Fibroblast of skin of right biceps (primary cell): ENCODE results near the gene ZNF619.
"Not testable (repeated sequence)": the region's sequence is repeated elsewhere in the genome, so short reads cannot be mapped to it uniquely, and the experiment has no call there.

ENCODE experiments used
- DNase-seq: peaks from one replicate; pipeline ENCODE4 v3.0.0-alpha.2; 2013

The ZNF619 gene

DNA sequence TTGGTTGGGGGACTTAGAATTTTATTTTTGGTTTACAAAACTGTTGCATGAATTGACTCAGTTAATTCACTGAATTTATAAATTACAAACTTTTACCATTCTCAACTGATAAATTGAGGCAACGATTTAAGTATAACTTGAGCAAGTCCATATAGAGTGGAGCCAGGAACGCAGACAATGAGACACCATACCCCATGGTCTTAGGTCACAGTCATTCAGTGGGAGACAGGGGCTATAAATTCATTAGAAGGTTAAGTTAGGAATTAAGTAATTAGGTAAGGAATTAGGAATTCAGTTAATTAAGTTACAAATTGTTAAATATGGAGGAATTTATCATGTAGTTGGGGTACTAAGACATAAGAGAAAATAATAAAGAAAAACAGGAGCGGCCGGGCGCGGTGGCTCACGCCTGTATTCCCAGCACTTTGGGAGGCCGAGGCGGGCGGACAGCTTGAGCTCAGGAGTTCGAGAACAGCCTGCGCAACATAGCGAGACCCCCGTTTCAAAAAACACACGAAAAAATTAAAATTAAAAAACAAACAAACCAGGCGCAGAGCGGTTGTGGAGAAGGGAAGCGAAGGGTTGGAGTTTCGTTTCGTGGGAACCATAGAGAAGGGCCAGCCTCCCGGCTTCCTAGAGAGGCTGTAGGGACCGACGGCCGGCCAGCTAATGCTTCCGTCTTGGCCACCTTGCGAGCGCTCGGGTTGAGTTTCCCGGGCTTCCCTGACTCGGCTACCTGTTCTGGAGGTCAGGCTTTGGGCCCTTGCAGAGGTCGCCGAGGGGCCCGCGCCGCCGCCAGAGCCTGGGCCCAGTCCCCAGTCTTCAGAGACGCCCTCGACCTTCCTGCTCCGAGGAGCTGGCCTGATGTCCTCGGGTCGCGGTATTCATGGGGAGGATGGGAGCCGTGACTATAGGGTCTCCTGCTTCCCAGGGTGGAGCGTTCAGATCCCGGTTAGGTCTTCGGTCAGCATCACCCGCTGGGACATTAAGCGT is at the start of gene ZNF619:
ZNF619 (plus strand) TSS at position 645 of the 993 bp plus-strand sequence. CDS start 858 bp downstream, outside the sequence.
- peak; percentile 76 for DNase-seq

DNA sequence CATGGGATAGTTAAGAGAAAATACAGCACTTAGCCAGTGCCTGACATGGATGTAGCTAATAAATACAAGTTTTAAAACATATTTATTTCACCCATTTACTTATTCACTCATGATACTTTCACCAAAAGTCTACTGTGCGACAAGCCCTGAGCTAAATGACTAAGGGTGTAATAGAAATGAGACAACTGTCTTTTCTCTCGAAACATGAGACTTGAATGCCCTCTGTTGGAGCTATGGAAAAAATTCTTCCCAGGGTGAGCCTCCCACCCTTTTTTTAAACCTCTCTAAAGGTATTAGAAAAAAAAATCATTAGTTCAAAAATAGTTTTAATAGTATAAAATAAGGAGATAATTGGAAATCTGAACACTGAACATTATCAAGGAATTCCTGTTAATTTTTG is 44.1 kb upstream of the ZNF619 start:
- no peak for DNase-seq

DNA sequence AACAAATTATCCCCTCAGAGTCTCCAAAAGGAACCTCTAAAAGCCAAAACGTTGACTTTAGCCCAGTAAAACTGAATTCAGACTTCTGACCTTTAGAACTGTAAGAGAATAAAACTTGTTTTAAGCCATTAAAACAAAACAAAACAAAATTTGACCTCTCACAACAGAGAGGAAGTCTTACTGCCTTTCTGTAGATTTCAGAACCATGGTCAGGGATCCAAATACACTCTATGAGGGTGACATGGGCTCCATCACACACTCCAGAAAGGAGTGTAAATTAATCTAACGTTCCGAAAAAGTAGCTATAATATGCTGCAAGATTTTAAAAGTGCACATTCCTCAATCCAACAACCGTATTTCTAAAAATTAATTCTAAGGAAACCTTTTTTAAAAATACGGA is 39.0 kb upstream of the ZNF619 start:
- DNase-seq, result no peak

DNA sequence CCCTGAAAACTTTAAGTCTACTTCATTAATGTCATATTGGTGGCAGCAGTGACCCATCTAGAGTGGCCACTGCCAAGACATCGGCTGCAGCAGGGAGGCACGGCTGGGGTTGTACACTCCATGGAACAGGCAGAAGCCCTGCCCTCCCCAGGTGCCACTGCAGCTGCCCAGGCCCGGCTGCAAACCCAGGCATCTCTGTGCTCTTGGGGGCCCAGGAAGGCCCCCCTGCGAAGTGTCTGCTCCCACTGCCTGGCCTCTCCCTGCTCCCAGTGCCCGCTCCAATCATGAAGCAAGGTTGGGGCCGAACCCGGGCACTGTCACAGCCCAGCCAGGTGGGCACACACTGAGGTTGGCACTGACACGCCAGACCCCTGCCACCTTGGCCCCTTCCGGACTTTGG is 31.9 kb upstream of the ZNF619 start:
- DNase-seq, result no peak

DNA sequence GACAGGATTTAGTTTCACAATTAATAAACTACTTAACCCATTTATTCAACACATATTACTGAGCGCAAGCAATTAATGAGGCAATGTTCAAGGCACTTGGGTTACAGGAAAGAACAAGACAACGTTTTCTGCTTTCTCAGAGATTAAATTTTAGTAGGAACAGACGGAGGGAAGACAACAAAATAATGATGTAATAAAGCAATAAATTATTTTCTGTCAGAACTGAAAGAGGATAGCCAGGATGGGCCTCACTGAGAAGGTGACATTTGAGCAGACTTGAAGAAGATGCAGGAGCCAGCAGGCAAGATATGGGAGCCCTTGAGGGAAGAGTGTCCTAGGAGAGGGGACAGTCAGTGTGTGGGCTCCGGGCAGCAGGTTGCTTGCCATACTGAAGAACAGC is 31.0 kb upstream of the ZNF619 start:
- no peak for DNase-seq

DNA sequence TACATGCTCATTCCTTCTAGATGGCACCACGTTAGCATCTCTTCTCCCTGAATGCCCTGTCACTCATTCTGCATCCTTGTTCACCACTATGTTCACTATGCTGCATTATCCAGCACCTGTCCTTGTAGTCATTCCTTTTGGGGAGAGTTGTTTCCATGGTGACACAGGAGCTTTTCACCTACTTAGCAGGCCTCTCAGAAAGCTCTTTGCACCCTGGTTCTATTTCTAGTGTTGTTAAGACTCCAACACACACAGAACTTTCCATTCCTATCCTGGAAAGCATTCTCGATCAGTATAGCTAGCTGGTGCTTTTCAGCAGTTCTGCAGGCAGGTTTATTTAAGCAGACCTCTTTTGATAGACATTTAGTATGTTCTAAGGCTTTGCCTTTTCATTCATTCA is 26.5 kb upstream of the ZNF619 start:
- no peak for DNase-seq

DNA sequence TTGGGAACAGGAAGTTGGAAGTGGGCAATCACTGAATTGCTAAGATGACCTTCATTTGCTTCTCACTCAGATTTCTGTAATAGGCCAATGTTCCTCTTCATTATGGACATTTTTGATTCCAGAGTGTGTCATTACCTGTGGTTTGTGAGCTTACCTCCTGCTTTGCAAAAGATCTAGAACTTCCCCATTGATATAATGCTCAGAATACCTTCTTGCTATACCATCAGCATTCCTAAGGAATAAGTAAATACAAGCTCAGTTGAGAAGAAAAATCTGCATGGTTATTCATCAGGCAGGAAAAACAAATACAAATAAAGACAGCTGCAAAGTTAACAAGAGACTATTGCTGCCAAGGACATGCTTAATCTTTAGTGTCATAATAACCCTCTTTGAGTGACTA is 25.4 kb upstream of the ZNF619 start:
- DNase-seq, result no peak

DNA sequence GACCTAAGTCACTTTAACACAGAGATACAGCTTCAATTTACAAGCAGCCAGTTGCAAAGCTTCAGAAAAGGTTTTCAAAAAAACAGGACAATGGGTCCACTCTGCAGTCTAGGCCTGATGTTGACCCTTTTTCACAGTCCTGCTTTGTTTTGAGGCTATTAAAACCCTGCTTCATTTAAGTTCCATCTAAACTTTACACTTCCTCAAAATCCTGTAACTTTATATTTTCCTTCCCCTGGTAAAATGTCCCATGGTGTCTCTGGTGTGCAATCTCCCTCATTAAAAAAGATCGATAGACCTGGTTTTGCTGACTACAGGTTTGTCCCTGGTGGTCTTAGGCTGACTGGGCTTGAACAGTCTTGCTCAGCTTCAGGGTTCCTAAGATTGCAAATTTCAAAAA is 24.9 kb upstream of the ZNF619 start:
- DNase-seq, result no peak

DNA sequence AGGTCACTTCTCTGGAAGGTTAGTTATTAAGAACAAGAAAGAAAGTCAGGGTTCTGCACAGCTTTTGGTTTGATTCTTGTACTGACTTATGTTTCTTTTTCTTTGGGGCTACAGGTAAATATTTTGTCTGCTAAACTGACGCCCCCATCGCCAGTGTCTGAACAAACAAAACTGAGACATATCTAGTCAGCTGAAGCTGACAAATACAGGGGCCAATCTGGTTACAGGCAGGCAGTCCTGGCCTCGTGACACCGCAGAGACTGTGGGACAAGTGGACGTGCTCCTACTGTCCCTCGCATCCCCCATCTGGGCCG is 24.4 kb upstream of the ZNF619 start:
- DNase-seq, result no peak

DNA sequence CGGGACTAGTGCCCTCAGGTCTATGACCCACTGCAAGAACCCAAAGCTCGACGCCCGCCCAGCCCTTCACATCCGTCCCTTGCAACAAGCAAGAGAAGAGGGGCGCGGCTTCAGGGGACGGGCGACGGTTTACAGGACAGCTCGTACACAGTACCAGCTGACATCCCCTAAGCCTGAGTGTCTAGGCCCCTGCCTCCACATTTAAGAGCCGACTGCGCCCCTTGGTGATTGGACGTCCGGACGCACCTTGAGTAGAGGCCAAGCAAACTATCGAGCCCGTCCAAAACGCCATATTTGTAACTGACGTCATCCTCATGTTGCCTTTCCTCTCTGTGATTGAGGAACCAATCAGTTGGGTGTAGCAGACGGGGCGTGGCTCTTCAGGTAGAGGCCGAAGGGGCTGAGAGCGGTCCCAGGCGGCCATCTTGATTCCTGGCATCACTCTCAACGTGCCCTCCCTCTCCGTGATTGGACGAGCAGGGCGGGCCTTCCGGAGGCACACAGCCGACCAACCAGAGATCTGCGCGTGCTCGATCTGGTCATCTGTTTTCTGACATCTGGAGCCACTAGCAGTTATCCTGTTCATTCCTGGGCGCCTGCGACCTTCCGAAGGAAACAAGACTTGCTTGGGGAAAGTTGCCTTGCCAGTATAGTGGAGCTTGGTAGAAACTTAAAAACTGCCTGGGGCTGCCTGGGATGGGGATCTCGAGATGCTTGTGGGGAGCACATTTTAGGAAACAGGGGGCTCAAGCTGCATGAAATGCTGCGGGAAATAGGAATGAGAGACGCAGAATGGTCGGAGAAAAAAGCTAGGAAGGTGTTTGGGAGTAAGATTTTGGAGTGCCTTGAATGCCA is 23.8 kb upstream of the ZNF619 start:
- peak; percentile 98 for DNase-seq

DNA sequence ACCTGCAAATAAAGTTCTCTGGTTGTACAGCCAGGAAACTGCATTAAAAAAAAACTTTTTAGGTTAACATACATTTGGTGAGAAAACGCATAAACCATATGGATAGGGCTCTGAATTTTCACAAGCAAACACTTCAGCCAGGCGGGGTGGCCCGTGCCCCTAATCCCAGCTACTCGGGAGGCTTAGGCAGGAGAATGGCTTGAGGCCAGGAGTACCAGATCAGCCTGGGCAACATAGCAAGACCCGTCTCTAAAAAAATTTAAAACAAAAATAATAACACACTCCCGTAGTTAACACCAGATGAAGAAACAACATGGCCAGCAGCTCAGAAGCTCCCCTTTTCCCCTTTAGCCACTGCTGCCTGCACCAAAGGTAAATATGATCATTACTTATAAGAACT is 23.0 kb upstream of the ZNF619 start:
- no peak for DNase-seq

DNA sequence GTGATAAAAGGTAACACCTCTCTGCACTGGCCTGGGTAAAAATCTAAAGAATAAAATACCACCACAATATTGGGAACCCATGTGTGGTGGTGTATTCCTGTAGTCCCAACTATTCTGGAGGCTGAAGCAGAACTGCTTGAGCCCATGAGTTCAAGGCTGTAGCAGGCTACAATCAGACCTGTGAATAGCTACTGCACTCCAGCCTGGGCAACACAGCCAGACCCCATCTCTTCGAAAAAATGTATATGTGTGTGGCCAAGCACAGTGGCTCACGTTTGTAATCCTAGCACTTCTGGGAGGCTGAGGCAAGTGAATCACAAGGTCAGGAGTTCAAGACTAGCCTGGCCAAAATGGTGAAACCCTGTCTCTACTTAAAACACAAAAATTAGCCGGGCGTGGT is 21.6 kb upstream of the ZNF619 start:
- DNase-seq, result no peak

DNA sequence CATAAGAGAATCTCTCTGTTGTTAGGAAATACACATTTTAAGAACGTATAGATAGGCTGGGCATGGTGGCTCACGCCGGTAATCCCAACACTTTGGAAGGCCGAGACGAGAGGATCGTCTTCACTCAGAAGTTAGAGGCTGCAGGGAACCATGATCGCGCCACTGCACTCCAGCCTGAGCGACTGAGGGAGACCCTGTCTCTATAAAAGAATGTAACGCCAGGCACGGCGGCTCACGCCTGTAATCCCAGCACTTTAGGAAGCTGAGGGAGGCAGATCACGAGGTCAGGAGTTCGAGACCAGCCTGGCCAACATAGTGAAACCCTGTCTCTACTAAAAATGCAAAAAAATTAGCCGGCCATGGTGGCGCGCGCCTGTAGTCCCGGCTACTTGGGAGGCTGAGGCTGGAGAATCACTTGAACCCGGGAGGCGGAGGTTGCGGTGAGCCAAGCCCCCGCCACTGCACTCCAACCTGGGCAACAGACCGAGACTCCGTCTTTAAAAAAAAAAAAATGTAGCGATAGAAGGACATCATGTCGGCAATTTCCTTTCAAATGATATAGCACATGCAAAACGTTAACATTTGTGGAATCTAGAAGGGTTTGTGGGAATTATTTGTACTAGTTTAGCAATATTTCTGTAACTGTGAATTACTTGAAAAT is 20.5 kb upstream of the ZNF619 start:
- DNase-seq, result no peak

DNA sequence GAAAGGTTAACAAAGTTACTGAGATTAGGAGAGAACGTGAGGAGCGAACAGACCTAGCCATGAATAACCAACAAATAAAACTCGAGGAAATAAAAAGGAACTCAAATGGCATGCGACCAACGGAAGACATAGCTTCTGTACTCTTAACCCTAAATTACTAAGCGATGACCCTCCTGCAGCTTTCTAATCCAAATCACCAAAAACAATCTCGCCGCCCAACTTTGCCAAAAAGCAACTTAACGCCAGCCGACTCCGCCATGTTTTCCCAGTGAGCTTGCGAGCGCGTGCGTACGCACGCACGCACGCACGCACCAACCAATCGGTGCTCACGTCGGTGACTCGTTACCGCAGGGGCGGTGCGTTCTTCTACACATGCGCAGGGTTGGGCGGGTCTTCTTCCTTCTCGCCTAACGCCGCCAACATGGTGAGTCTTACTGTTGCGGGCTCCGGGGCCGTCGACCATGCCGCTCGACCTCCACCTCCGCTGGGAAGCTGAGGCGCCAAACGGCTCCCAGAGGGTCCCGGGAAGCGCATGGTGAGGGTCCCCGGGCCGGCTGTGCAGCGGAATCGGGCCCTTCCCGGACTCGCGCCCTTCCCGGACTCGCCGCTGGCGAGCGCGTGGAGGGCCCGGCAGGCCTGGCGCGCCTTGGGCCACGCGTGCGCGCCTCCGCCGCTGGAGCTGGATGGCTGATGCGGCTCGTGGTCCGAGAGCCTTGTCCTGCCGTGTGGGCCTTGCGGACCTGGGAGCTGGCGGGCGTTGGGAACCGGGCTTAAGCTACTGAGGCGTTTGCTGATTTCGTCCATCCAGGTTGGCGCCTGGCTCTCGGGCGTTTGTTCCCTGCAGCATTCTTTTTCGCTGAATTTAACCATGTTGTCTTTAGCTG is 19.7 kb upstream of the ZNF619 start, which contains the start of gene RPL14:
RPL14 (plus strand) TSS at position 400 of the 884 bp plus-strand sequence; CDS start at position 533, 133 bp downstream.
- peak; percentile 96 for DNase-seq

DNA sequence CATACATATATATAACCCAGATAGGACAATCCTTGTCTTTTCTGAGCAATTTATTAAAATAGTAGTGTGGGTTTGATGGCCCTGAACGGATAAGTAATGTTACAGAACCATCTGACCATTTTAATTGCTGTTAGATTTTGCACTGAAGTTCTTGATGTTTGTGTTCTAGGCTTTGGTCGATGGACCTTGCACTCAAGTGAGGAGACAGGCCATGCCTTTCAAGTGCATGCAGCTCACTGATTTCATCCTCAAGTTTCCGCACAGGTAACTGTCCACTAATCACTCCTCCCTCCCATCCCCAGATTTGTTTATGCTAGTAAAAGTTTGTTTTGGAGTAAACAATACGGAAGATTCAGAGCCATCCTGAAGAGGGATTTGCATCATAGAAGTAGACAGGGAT is 18.4 kb upstream of the ZNF619 start:
- no peak for DNase-seq

DNA sequence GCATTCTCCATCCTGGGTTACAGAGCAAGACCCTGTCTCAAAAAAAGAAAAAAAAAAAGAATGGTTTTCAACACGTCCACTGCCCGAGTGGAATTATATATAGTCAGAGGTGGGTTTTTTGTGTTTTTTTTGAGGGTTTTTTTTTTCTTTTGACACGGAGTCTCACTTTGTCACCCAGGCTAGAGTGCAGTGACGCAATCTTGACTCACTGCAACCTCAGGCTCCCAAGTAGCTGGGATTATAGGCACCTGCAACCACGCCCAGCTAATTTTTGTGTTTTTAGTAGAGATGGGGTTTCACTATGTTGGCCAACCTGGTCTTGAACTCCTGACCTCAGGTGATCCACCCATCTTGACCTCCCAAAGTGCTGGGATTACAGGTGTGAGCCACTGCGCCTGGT is 16.4 kb upstream of the ZNF619 start:
- DNase-seq, result not testable (repeated sequence)

DNA sequence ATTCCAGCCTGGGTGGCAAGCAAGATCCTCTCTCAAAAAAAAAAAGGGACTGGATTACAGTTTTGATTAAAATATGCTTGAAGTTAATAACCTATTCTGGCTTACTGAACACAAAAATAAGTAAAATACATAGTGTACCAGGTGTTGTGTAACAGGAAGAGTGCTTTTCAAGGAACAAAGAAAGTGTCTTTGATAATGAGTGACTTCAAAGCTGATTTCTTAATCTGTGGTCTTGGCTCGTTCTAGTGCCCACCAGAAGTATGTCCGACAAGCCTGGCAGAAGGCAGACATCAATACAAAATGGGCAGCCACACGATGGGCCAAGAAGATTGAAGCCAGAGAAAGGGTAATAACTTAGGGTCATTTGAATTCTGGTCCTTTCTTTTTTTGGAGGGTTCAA is 15.8 kb upstream of the ZNF619 start:
- no peak for DNase-seq

DNA sequence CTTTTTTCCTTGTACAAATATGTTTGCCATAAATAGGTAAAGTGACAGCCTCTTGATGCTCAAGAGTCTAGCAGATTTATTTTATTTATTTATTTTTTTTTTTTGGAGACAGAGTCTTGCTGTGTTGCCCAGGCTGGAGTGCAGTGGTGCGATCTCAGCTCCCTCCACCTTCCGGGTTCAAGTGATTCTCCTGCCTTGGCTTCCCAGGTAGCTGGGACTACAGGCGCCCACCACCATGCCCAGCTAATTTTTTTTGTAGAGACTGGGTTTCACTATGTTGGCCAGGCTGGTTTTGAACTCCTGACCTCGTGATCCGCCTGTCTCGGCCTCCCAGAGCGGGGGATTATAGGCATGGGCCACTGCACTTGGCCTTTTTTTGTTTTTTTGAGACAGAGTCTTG is 14.1 kb upstream of the ZNF619 start:
- not testable (repeated sequence) for DNase-seq

DNA sequence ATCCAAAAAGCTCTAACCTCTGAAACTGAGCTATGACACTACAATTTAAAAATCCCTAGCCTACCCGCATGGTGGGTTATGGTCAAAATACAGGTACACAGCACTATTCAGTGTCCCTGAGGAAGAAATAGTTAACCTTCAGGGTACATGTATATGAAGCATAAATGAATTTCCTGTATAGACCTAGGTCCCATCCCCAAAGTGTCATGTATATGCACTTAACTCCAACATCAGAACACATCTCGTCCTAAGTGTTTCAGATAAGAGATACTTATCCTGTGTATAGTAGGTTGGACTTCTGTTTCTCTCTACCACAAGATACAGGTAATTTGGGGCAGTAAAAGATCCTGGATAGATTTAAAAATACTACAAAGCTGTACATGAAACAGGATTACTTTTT is 13.3 kb upstream of the ZNF619 start:
- DNase-seq, result no peak

DNA sequence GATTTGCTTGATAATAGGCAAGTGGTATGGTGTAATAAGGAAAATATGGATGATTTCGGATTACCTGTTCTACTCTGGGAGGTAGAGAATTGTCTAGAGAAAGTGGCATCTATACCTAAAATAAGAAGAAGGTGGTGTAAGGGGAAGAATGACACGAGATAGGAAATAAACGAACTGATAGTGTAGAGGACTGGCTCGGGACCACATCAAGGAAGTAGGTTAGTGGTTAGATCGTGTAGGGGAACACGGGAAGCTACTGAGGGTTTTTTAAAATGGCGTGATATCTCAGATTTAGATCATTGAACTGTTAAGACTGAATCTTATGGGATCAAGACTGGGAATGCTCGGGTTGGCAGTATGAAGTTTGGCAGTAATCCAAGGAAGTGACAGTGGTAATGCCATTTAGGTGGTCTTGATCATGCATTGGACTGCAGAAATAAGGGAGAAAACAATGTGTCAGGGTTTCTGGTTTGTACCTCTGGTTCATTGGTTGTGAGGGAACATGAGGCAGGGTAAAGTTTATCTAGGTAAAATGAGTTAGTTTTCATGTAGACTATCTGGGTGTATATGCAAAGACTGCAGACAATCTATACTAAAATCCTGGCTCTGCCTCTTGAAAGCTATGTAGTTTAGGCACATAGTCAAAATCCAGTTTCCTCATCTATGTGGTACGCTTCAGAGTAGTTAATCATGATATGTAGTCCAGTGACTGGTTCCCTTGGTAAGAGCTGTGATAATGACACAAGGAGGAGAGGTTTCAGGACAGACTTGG is 12.4 kb upstream of the ZNF619 start:
- no peak for DNase-seq

DNA sequence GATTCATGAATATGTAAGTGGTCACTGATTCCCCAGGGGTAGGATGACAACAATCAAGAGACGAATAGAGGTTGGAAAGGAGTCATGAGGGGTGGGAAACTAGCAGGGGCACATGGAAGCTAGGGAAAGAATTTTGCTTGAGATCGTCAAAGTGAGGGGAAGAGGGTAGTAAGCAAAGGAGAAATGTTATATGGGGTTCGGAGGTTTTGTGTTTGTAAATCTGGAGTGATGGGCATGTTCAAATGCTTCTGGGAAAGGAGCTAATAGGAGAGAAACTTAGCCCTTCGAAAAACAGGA is 11.9 kb upstream of the ZNF619 start:
- no peak for DNase-seq

DNA sequence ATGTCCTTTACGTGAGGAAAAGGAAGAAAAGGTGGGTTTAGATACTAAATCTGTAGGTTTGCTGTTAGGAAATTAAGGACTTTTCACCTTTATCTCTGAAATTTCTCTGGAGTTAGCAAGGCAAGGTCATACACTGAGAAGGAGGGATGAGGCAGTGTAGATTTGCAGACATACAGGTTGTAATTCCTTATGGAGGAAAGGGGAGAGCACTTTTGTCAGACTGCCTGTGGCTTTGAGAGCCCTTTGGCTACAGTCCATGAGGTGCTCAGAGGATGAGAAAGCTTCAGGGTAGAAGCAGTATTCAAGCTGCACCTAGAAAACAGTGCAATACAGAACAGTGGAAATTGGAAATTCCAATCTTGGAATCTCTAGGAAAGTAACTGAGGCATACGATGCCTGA is 11.5 kb upstream of the ZNF619 start:
- no peak for DNase-seq
